Lower leg skin (tissue), 4 donors: ENCODE data around the gene ANKK1. TPM values are rescaled to one million over a fixed set of nuclear protein-coding genes. Genes with fewer than 3 reads are reported as not detected.

Experiments
- DNase-seq, 2 donors: peaks; one replicate each; pipeline ENCODE4 v3.0.0-alpha.2; 2019; ENCODE audit warnings: low spot score in 2 of 2
- H3K4me3 ChIP-seq: fragments of 200-600 bp; sonication (generic); 2 replicates; pipeline ENCODE4 v1.5.1; 2017; ENCODE audit warnings: mild to moderate bottlenecking, low read depth; ENCODE audit not compliant: poor library complexity, severe bottlenecking
- POLR2A ChIP-seq, 2 donors: fragments of 450-650 bp; IDR thresholded peaks; one replicate each; pipeline ENCODE4 v1.6.1; 2016 to 2017; ENCODE audit warnings: antibody characterized with exemption in 2 of 2, mild to moderate bottlenecking in 1 of 2, moderate library complexity in 1 of 2
- WGBS, 2 donors: methylation state at CpG; one replicate each; pipeline ENCODE4 v1.1.5; 2018; 5-methylcytosine and 5-hydroxymethylcytosine counted together
- intact Hi-C: fragments of 100-400 bp; cut with DNase I; formaldehyde crosslinking; loops from one replicate; pipeline ENCODE4 v1.15.0; 2023; ENCODE audit warnings: low total_unique reads
- total RNA-seq, 4 donors: library from RNA; depleted of rRNA; stranded (reverse); fragments of >200 nt; gene quantifications; one replicate each; pipeline ENCODE4 v1.1.0, GENCODE V29; 2016
- TF ChIP-seq, protein P1 (sequence below), 3 donors: fragments of 450-650 bp; IDR thresholded peaks; one replicate each; pipeline ENCODE4 v1.5.1; 2016; ENCODE audit warnings: antibody characterized with exemption in 3 of 3, mild to moderate bottlenecking in 3 of 3, moderate library complexity in 2 of 3

The ANKK1 gene
- total RNA-seq, 4 donors from 2014 or later: 1.3 to 8.4 (median 3.5) TPM

- WGBS, 2 donors: 79 to 81% methylated on average over 8 of the region's 8 CpGs
Measured at GRCh38 chr11:113393501-113393985, 6.0 kb downstream of the ANKK1 start.

GRCh38 chr11:113394919-113395318, 7.3 kb downstream of the ANKK1 start:
- intact Hi-C loops: no loop called here
- 87 to 88% methylated on average over 11 of the region's 11 CpGs for WGBS, 2 donors
- no peak overlapping the region for H3K4me3 ChIP-seq
- no peak for TF ChIP-seq POLR2A (IDR thresholded peaks at IDR 0.05)
- TF ChIP-seq, protein P1, sequence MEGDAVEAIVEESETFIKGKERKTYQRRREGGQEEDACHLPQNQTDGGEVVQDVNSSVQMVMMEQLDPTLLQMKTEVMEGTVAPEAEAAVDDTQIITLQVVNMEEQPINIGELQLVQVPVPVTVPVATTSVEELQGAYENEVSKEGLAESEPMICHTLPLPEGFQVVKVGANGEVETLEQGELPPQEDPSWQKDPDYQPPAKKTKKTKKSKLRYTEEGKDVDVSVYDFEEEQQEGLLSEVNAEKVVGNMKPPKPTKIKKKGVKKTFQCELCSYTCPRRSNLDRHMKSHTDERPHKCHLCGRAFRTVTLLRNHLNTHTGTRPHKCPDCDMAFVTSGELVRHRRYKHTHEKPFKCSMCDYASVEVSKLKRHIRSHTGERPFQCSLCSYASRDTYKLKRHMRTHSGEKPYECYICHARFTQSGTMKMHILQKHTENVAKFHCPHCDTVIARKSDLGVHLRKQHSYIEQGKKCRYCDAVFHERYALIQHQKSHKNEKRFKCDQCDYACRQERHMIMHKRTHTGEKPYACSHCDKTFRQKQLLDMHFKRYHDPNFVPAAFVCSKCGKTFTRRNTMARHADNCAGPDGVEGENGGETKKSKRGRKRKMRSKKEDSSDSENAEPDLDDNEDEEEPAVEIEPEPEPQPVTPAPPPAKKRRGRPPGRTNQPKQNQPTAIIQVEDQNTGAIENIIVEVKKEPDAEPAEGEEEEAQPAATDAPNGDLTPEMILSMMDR (IDR thresholded peaks at IDR 0.05): no peak
- DNase-seq: peak in 1 of 2 donors; percentile 78

More at GRCh38 chr11:113393501-113393985, 6.0 kb downstream of the ANKK1 start:
- no peak for TF ChIP-seq POLR2A (IDR thresholded peaks at IDR 0.05)
- TF ChIP-seq, protein P1 (IDR thresholded peaks at IDR 0.05): no peak
- H3K4me3 ChIP-seq: no peak overlapping the region
- peak in 1 of 2 donors; percentile 25 for DNase-seq
- intact Hi-C loops: no loop called here

DNA sequence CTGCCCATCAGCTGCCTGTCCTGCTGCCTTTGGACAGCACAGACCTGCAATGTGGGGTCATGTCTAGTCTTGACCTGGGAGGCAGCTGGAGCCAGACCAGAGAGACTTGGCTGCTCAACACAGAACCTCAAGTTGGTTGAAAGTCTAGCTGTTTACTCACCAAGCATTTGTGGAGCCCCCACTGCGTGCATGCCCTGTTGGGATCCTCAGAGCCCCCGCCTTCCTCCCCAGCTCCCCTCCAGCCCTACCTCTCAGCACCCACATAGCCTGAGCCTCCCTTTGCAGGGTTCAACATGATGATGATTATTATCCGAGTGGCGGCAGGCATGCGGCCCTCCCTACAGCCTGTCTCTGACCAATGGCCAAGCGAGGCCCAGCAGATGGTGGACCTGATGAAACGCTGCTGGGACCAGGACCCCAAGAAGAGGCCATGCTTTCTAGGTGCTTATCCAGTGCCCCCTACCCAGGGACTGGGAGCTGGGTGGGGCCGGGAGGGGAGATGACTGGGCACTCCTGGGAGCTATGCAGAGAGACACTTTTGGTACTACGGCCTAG, 8.3 kb downstream of the ANKK1 start:
- 93 to 94% methylated on average over 9 of the region's 9 CpGs for WGBS, 2 donors
- DNase-seq: peak in 1 of 2 donors; percentile 63
- no peak overlapping the region for H3K4me3 ChIP-seq
- TF ChIP-seq, protein P1 (IDR thresholded peaks at IDR 0.05): no peak
- TF ChIP-seq POLR2A (IDR thresholded peaks at IDR 0.05): no peak
- intact Hi-C loops: no loop called here

DNA sequence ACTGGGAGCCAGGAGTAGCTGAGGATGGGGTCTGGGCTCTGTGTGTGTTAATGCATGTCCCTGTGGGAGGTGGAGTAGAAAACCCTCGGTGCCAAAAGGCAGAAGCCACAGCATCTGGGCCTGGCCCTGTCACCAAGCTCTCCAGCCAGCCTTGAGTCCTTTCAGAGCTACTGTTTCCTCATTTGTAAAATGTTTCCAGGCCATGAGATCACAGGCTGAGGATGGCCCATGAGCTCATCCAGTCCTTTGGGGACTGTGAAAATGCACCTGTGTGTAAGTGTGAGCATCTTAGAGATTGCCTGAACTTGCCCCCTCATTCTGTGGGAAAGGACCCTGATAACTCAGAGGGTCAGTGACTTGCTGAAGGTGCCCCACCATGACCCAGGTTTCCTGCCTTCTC, 9.1 kb downstream of the ANKK1 start:
- WGBS, 2 donors: 58 to 75% methylated on average over 1 of the region's 1 CpG
- no peak for TF ChIP-seq POLR2A (IDR thresholded peaks at IDR 0.05)
- TF ChIP-seq, protein P1 (IDR thresholded peaks at IDR 0.05): no peak
- intact Hi-C loops: no loop called here
- H3K4me3 ChIP-seq: no peak overlapping the region
- peak in 1 of 2 donors; percentile 50 for DNase-seq

DNA sequence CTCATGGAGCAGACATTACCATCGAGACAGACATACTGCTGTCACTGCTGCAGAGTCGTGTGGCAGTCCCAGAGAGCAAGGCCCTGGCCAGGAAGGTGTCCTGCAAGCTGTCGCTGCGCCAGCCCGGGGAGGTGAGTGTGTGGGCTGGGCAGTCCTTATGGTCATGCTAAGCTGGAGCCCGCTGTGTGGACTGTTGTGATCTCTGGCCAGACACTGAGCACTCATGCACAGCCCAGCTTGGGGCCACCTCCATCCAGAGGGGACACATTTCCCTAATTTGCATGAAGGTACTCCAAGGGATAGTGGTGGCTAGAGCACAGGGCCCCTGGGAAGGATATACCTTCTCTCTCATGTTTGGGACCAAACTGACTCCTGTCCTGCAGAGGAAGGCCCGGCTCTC, 9.6 kb downstream of the ANKK1 start:
- H3K4me3 ChIP-seq: no peak overlapping the region
- TF ChIP-seq, protein P1 (IDR thresholded peaks at IDR 0.05): no peak
- TF ChIP-seq POLR2A (IDR thresholded peaks at IDR 0.05): no peak
- DNase-seq: peak in 1 of 2 donors; percentile 76
- 68 to 80% methylated on average over 6 to 7 of the region's 7 CpGs for WGBS, 2 donors
- intact Hi-C loops: no loop called here

DNA sequence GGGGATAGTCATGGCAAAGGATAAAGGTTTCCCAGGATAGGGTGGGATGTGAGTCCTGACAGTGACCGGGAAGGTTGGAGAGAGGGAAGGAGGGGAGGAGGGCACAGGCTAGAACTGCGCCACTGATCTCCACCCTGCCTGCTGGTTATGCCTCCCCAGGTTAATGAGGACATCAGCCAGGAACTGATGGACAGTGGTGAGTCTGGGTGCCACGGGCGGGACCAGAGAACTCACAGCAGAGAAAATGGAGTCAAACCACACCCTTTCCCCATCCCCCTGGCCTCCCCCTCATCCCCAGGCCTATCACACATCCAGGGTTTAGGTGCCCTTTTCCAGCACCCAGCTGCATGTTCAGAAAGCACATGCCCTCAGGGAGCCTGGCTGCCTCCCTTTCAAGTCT, 10.2 kb downstream of the ANKK1 start:
- intact Hi-C loops: no loop called here

More for the DNA sequence above, 10.2 kb downstream of the ANKK1 start:
- WGBS, 2 donors: 71 to 84% methylated on average over 4 of the region's 4 CpGs
- no peak for TF ChIP-seq POLR2A (IDR thresholded peaks at IDR 0.05)
- TF ChIP-seq, protein P1 (IDR thresholded peaks at IDR 0.05): no peak
- peak in 1 of 2 donors; percentile 83 for DNase-seq
- no peak overlapping the region for H3K4me3 ChIP-seq
